AG10803 (cell line): ENCODE data around the gene SRXN1.

ENCODE experiments used
- DNase-seq: peaks from one replicate; pipeline ENCODE4 v3.0.0; 2010; ENCODE audit warnings: low read depth
- H3K4me3 ChIP-seq: 2 replicates; pipeline ENCODE4 v1.5.1; 2011; ENCODE audit warnings: mild to moderate bottlenecking, low read length, control low read depth
- TF ChIP-seq, protein P1 (sequence below): conservative IDR thresholded peaks from 2 replicates; pipeline ENCODE4 v1.5.1; 2011; ENCODE audit warnings: mild to moderate bottlenecking, low read length, control low read depth, inconsistent platforms

The SRXN1 gene

DNA sequence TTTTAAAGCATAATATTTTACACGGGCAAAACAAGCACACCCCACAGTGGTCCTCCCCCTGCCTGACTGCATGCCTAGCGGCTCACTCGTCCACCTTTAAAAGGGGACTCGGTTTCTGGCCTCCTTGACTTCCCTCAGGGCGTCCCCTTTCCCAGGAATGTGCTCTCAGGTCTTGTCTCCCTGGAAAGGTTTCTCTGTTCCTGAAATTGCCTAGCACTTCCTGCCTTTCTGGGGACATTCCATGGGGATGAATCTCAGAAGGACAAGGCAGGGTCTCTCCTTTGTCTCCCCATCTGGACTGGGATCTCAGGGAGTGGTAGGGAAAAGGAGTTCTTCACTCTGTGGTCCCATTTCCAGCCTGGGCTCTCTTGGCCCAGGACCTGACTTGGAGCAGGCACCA, 47.8 kb downstream of the SRXN1 start:
- H3K4me3 ChIP-seq, result no peak overlapping the region
- TF ChIP-seq, protein P1, sequence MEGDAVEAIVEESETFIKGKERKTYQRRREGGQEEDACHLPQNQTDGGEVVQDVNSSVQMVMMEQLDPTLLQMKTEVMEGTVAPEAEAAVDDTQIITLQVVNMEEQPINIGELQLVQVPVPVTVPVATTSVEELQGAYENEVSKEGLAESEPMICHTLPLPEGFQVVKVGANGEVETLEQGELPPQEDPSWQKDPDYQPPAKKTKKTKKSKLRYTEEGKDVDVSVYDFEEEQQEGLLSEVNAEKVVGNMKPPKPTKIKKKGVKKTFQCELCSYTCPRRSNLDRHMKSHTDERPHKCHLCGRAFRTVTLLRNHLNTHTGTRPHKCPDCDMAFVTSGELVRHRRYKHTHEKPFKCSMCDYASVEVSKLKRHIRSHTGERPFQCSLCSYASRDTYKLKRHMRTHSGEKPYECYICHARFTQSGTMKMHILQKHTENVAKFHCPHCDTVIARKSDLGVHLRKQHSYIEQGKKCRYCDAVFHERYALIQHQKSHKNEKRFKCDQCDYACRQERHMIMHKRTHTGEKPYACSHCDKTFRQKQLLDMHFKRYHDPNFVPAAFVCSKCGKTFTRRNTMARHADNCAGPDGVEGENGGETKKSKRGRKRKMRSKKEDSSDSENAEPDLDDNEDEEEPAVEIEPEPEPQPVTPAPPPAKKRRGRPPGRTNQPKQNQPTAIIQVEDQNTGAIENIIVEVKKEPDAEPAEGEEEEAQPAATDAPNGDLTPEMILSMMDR, result no peak
- DNase-seq, result no peak

DNA sequence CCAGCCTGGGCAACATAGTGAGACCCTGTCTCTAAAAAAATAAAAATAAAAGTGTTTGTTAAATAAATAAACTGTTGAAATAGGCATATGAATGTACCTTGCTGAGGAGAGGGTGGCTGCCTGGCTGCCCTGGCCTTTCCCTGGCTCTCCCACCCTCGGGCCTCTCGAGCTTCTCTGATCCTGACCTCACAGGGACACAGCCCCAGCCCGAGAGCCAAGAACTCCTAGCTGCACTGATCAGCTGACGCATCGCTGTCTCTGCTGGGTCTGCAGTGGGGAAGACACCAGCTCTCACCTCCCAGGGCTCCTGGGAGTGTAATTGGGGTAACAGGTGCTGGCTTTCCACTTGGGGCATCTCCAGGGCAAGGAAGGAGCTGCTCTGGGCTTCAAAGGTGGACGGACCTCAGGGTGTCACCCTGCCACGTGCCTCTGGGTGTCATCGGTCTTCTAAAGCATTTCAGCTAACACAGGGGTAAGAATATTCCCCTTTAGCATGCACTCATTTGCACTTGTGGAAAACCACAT, 49.8 kb downstream of the SRXN1 start:
- TF ChIP-seq, protein P1, result no peak
- no peak overlapping the region for H3K4me3 ChIP-seq
- DNase-seq, result no peak

DNA sequence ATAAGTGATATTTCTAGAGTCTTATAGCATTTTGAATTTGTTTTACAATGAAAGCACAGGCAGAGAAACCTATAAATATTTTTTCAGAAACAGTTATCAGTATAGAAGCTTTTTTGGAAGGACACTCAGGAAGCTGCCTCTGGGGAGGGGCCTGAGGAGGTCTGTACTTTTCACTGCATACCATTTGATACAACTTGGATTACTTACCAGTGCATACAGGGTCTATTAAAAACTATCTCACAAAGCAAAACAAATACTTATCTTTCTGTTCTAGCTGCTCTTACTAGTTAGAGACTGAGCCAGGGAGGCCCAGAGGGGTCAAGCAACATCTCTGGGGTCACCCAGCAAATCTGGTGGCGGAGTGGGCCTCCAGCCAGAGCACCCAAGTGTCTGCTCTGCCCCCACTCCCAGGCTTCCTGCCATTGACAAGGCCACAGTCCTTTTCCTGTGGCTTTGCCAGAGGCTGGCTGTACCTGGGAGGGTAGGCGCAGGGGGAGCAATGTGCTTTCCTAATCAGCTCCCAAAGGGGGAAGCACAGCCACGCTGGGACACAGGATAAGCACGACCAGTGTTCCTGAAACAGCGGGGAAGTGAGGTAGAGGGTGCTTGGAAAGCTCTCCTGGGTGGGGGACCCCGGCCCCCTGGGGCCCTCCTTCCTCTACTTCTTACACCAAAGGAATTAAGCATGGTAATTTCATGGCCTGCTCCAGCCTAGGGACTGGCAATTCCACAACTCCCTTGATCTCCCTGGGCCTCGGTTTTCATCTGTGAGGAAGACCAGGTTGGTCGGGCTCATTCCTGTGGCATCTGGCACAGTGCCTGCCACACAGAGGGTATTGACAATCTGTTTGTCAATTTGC, 50.7 kb downstream of the SRXN1 start:
- H3K4me3 ChIP-seq, result no peak overlapping the region
- TF ChIP-seq, protein P1, result no peak
- DNase-seq, result no peak

DNA sequence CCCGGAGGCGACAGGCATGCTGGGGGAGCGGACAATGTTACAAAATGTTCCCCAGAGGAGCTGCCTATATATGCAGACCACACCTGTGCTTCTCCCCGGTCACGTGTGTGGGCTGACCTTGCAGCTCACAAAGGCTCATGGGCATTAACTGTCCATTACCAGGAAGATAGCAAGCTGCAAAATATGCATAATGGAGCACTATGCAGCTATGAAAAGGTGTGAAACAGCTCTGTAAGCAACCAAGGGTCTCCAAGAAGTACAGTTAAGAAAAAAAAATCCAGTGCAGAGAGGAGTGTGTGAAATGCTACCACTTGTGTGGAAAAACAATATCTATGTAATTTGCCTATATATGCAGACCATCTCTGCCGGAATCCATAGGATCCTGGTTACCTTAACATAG, 52.3 kb downstream of the SRXN1 start:
- no peak for DNase-seq
- TF ChIP-seq, protein P1, result no peak

DNA sequence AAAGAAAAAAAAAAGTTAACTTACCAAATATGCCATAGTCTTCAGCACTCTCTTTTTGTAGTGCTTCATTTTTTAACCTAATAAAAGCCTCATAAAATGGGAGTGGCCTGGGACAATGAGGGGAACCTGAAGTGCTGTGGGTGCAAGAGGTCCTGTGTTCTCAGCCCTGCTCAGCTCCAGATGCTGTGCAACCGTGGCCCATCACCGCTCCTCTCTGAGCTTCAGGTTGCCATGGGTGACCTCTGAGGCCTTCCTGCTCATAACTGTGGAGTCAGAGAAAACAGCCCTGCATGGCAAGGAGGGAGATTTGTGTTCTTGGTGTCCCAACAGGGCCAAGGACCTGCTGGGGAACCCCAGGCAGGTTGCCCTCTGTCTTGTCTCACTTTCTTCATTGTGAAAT, 52.9 kb downstream of the SRXN1 start:
- TF ChIP-seq, protein P1, result no peak
- DNase-seq, result no peak
- no peak overlapping the region for H3K4me3 ChIP-seq

More for the DNA sequence above, 52.3 kb downstream of the SRXN1 start:
- no peak overlapping the region for H3K4me3 ChIP-seq

DNA sequence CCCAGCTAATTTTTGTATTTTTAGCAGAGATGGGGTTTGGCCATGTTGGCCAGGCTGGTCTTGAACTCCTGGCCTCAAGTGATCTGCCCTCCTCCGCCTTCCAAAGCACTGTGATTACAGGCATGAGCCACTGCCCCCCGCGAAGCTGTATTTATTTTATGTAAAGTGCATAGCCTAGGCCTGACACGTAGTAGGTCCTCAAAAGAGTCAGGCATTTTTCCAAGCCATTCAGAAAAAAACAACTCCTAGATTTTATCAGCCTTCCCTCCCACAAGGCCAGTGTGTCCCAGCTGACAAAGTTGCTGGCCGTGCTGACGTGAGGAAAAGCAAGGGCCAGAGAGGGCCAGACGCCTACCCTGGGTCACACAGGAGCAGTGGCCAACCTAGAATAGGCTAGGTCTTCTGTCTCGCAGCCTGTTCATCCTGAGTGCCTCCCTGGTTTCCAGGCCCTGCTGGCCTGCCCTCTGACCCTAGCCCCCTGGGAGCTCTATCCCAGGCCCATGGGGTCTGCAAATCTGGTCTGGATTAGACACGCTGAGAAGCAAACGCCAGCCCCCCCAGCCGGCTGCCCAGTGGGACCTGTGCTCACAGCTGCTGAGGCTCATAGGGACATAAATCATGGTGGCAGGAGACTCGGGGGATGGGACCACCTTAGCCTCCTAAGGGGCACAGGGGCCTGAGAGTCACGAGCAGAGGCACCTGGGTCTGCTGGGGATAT, 54.7 kb downstream of the SRXN1 start:
- TF ChIP-seq, protein P1, result no peak
- H3K4me3 ChIP-seq, result no peak overlapping the region
- DNase-seq, result no peak

DNA sequence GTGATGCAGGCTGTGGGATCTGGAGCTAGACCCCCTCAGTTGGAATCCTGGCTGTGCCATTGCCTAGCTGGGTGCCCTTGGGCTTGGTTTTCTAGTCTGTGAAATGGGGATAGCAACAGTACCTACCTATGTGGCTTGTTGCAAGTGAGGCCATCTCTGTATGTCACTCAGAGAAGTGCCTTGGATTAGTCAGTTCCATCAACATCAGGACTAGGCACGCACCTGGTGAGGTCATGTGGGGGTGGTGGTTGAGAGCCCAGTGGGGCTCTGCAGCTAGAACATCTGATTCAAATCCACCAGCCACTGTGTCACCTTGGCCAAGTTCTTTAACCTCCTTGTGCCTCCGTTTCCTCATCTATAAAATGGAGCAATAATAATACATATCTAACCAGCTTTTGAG, 55.4 kb downstream of the SRXN1 start:
- H3K4me3 ChIP-seq, result no peak overlapping the region
- TF ChIP-seq, protein P1, result no peak
- DNase-seq, result no peak
